T-cell (primary cell): ENCODE measurements around the gene SMIM35. TPM values are rescaled to one million over a fixed set of nuclear protein-coding genes. Genes with fewer than 3 reads are reported as not detected.

Source experiments
- ATAC-seq, 4 experiments: fragments of 200-7000 bp in 3 of 4; fragments of 150-1000 bp in 1 of 4; cut with Tn5 transposase; replicated peaks in 1 of 4; 1 replicate in 3 of 4; 2 replicates in 1 of 4; pipeline ENCODE4 v1.10.0; 2021; ENCODE audit warnings: moderate library complexity in 3 of 4, mild to moderate bottlenecking in 2 of 4, moderate number of reproducible peaks in 1 of 4
- CTCF ChIA-PET, 2 donors: fragments of 300-600 bp; sonication (Branson Sonifier 250); formaldehyde crosslinking; loops; one replicate each; lab custom pipeline; 2022; ENCODE audit warnings: antibody characterized with exemption in 2 of 2; lab: Charles Lee
- POLR2A ChIA-PET, 2 donors: fragments of 300-600 bp; sonication (Branson Sonifier 250); formaldehyde crosslinking; loops; one replicate each; lab custom pipeline; 2022; ENCODE audit warnings: antibody characterized with exemption in 2 of 2; lab: Charles Lee
- DNase-seq, 35 experiments: peaks; one replicate each; pipeline versions ENCODE4 v3.0.0 to v3.0.0-alpha.2; 2013 to 2023
- H3K27ac ChIP-seq: one replicate; pipeline ENCODE4 v1.5.1; 2013; ENCODE audit warnings: low read length
- H3K27me3 ChIP-seq, 2 experiments: replicated peaks in 1 of 2; 1 replicate in 1 of 2; 2 replicates in 1 of 2; pipeline versions ENCODE4 v1.6.1 to v1.7.0; 2013; ENCODE audit warnings: low read length in 1 of 2, mixed read lengths in 1 of 2; ENCODE audit not compliant: control insufficient read depth in 2 of 2, insufficient read depth in 2 of 2; ENCODE audit errors: extremely low read depth in 1 of 2
- H3K36me3 ChIP-seq, 2 donors: 1 replicate in 1 of 2; 2 replicates in 1 of 2; pipeline versions ENCODE4 v1.6.1 to v1.7.0; 2013; ENCODE audit warnings: low read length in 1 of 2; ENCODE audit not compliant: control insufficient read depth in 2 of 2, insufficient read depth in 1 of 2; ENCODE audit errors: extremely low read depth in 1 of 2
- H3K4me1 ChIP-seq, 2 experiments: 1 replicate in 1 of 2; 2 replicates in 1 of 2; pipeline versions ENCODE4 v1.6.1 to v1.7.0; 2013; ENCODE audit warnings: low read length in 2 of 2, mixed read lengths in 1 of 2; ENCODE audit not compliant: insufficient read depth in 2 of 2, control insufficient read depth in 1 of 2; ENCODE audit errors: extremely low read depth in 1 of 2
- H3K4me3 ChIP-seq, 2 donors: 1 replicate in 1 of 2; 2 replicates in 1 of 2; pipeline versions ENCODE4 v1.5.1 to v1.7.0; 2013; ENCODE audit warnings: mild to moderate bottlenecking in 2 of 2, low read length in 1 of 2, moderate library complexity in 1 of 2; ENCODE audit not compliant: control insufficient read depth in 1 of 2; ENCODE audit errors: extremely low read depth in 1 of 2
- H3K9me3 ChIP-seq: 2 replicates; pipeline ENCODE4 v1.7.0; 2013
- H3K27ac Mint-ChIP-seq, 2 donors: one replicate each; pipeline ENCODE4 v1.8.0; 2020 to 2021; ENCODE audit warnings: mild to moderate bottlenecking in 2 of 2, mixed read lengths in 2 of 2
- H3K27me3 Mint-ChIP-seq, 2 donors: one replicate each; pipeline ENCODE4 v1.8.0; 2021 to 2022; ENCODE audit warnings: mixed read lengths in 2 of 2
- H3K36me3 Mint-ChIP-seq: one replicate; pipeline ENCODE4 v1.8.0; 2021; ENCODE audit warnings: mixed read lengths
- H3K4me1 Mint-ChIP-seq, 3 donors: one replicate each; pipeline ENCODE4 v1.8.0; 2020 to 2022; ENCODE audit warnings: mixed read lengths in 3 of 3, mild to moderate bottlenecking in 1 of 3
- H3K4me3 Mint-ChIP-seq, 3 donors: one replicate each; pipeline ENCODE4 v1.8.0; 2020 to 2022; ENCODE audit warnings: mild to moderate bottlenecking in 3 of 3, mixed read lengths in 3 of 3, moderate library complexity in 3 of 3
- H3K9me3 Mint-ChIP-seq, 3 donors: one replicate each; pipeline ENCODE4 v1.8.0; 2020 to 2022; ENCODE audit warnings: mixed read lengths in 3 of 3
- WGBS: methylation state at CpG from one replicate; pipeline ENCODE4 v1.1.5; 2013; ENCODE audit warnings: missing lambda C conversion rate; ENCODE audit not compliant: insufficient coverage; 5-methylcytosine and 5-hydroxymethylcytosine counted together
- total RNA-seq, 35 experiments: library from RNA in 6 of 35; stranded (reverse) in 6 of 35; fragments of 120-200 nt in 1 of 35; gene quantifications; one replicate each; pipeline versions ENCODE4 v1.2.1 to v1.2.4 and lab custom pipeline; 2013 to 2026

The SMIM35 gene
- total RNA-seq, 5 donors from 2014 or later (not counting 1 experiment from before 2014, with no cell fraction given), result 0.28 to 1.0 (median 0.36) TPM

DNA sequence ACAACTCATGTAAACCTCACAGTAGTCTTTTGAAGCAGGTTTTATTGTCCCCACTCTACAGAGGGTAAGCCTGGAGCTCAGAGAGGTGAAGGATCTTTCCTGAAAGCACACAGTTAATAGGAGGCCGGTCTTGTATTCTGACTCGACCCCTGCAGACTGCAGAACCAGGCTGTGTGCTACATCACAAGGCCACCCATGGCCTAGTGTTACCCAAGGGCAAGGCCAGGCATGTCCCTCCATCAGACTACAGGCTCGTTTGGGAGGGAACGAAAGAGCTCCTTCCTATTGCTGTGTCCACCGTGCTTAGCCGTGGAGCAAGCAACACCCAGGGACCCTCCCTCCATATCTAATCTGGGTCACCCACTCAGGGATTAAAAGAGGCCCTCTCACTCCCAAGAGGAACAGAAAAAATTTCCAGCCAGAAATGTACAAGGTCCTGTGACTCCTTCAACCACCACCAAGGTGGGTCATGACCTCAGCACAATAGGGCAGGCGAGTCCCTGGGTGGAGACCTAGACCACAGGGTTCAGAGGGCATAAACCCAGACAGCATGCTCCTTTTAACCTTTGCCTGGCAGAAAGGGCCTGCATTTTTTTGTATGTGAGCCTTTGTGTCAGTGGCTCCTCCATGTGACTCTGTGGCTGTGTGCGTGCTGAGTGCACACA, 6.3 kb upstream of the SMIM35 start:
- no peaks in the 10 kb centered on the region for H3K4me1 Mint-ChIP-seq
- peaks cover 0 to 13% (median 2%) of the 10 kb centered on the region in 3 donors for H3K9me3 Mint-ChIP-seq
- H3K27ac Mint-ChIP-seq, result no peak overlapping the region
- H3K9me3 ChIP-seq, result no peaks in the 10 kb centered on the region
- ChIA-PET POLR2A (no interaction called here), CTCF (no interaction called here)
- H3K27me3 ChIP-seq, result peaks cover 0 to 21% of the 10 kb centered on the region in 2 experiments
- no peaks in the 10 kb centered on the region for H3K36me3 ChIP-seq
- H3K4me3 Mint-ChIP-seq, result no peak overlapping the region
- H3K27me3 Mint-ChIP-seq, result peaks cover 0 to 16% of the 10 kb centered on the region in 2 donors
- DNase-seq (no peak), ATAC-seq (no peak)
- no peak overlapping the region for H3K27ac ChIP-seq
- no peaks in the 10 kb centered on the region for H3K4me1 ChIP-seq
- H3K36me3 Mint-ChIP-seq, result peaks cover 5% of the 10 kb centered on the region
- 47% methylated on average over 4 of the region's 8 CpGs for WGBS
- no peak overlapping the region for H3K4me3 ChIP-seq

DNA sequence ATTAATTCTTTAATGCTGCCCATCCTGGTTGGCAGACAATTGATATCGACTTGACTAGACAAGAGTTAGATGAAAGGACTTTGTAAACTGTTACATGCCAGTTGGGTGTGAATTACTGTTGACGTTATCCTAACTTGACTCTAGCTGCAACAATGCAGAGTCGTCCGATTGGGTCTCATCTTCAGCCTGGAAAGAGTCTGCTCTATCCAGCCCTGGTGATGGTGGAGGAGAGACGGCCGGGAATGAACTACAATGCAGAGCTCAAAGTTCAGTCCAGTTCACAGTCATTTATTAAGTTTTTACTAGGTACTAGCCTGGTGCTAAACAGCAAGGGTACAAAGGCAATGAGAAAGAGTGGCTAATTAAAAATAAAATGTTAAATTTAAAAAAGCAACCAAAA, 4.9 kb upstream of the SMIM35 start:
- Mint-ChIP-seq H3K4me1 (no peaks in the 10 kb centered on the region), H3K9me3 (peaks cover 6 to 25% (median 7%) of the 10 kb centered on the region in 3 donors), H3K27ac (no peak overlapping the region), H3K4me3 (no peak overlapping the region), H3K36me3 (peaks cover 18% of the 10 kb centered on the region), H3K27me3 (peaks cover 0 to 10% of the 10 kb centered on the region in 2 donors)
- Histone ChIP-seq H3K27me3 (peaks cover 0 to 29% of the 10 kb centered on the region in 2 experiments), H3K9me3 (no peaks in the 10 kb centered on the region), H3K27ac (no peak overlapping the region), H3K4me3 (no peak overlapping the region), H3K36me3 (no peaks in the 10 kb centered on the region), H3K4me1 (no peaks in the 10 kb centered on the region)
- POLR2A ChIA-PET, result no interaction called here
- DNase-seq, result no peak
- no peak for ATAC-seq
- CTCF ChIA-PET, result no interaction called here
- 86% methylated on average over 6 of the region's 6 CpGs for WGBS

DNA sequence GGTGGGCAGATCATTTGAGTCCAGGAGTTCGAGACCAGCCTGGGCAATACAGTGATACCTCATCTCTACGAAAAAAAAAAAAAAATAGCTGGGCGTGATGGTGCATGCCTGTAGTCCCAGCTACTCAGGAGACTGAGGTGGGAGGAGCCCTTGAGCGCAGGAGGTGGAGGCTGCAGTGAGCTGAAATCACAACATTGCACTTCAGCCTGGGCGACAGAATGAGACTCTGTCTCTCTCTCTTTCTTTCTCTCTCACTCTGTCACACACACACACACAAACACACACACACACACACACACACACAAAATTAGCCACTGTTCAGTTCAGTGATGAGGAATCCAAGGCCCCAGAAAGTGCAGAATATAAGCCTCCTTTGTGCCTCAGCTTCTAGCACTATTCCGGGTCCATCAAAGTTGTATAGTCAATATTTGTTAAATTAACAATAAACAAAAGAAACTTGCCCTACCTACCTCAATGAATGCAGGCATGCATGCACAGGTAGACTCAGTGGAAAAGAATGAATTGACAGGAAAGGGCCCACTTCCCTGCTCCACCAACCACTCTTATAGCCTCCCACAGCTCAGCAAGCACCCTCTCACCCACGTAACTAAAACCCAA, 3.9 kb upstream of the SMIM35 start:
- no peak overlapping the region for H3K27ac ChIP-seq
- POLR2A ChIA-PET, result no interaction called here
- H3K27me3 Mint-ChIP-seq, result peaks cover 0 to 10% of the 10 kb centered on the region in 2 donors
- no peaks in the 10 kb centered on the region for H3K4me1 Mint-ChIP-seq
- H3K9me3 Mint-ChIP-seq, result peaks cover 6 to 25% (median 10%) of the 10 kb centered on the region in 3 donors
- peaks cover 0 to 30% of the 10 kb centered on the region in 2 experiments for H3K27me3 ChIP-seq
- H3K36me3 ChIP-seq, result no peaks in the 10 kb centered on the region
- CTCF ChIA-PET, result interaction anchor here in 1 of 2 donors (0.5 kb wide), 1 partner anchor 1323 kb away, joined by 5 read pairs; no protein-coding TSS in a partner anchor
- no peak overlapping the region for H3K4me3 ChIP-seq
- H3K27ac Mint-ChIP-seq, result no peak overlapping the region
- peaks cover 18% of the 10 kb centered on the region for H3K36me3 Mint-ChIP-seq
- 92% methylated on average over 6 of the region's 7 CpGs for WGBS
- H3K4me3 Mint-ChIP-seq, result no peak overlapping the region
- ATAC-seq (no peak), DNase-seq (no peak)
- no peaks in the 10 kb centered on the region for H3K9me3 ChIP-seq
- no peaks in the 10 kb centered on the region for H3K4me1 ChIP-seq

DNA sequence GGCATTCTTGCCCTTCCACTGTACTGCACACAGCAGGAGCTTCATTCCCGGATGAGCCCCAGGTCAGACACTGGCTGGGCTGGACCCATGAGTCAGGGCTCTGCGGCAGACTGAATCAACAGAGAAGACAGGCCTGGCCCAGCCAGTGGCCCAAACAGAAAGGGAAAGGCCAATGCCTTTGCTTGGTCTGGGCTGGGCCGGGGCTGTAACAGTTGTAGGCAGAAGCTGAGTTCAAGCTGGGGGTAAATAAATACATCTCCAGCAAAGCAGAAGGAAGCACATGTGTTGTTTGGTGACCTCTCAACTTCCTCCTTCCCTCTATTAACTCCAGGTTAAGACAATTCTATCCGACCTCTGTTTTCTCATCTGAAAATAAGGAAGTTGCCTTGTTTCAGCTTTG, 1.8 kb upstream of the SMIM35 start:
- Mint-ChIP-seq H3K27ac (no peak overlapping the region), H3K9me3 (peaks cover 6 to 25% (median 10%) of the 10 kb centered on the region in 3 donors), H3K27me3 (peaks cover 0 to 10% of the 10 kb centered on the region in 2 donors), H3K36me3 (peaks cover 18% of the 10 kb centered on the region), H3K4me3 (no peak overlapping the region), H3K4me1 (peaks cover 0 to 3% (median 0%) of the 10 kb centered on the region in 3 donors)
- ChIA-PET POLR2A (no interaction called here), CTCF (no interaction called here)
- ATAC-seq (no peak), DNase-seq (peak in 1 of 35 experiments; percentile 31)
- peaks cover 0 to 31% of the 10 kb centered on the region in 2 experiments for H3K27me3 ChIP-seq
- no peaks in the 10 kb centered on the region for H3K4me1 ChIP-seq
- H3K36me3 ChIP-seq, result no peaks in the 10 kb centered on the region
- WGBS, result 72% methylated on average over 2 of the region's 4 CpGs
- no peak overlapping the region for H3K27ac ChIP-seq
- no peaks in the 10 kb centered on the region for H3K9me3 ChIP-seq
- no peak overlapping the region for H3K4me3 ChIP-seq

DNA sequence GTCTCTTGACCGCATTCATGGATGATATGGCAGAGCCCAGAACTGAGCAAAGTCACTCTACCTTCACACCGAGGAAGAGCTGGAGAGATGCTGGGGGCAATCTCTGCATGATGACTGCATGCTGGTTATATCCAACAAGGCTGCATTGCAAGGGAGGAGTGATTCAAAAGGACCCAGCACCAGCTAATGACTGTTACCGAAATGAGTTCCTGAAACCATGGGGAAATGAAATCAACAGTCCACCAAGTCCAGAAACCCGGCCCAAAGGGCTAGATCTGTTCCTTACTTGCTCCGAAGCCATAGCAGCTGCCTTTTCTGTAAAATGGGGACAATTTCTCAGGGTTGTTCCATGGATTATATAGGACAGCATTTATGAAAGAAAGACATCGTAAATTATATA, 1.2 kb upstream of the SMIM35 start:
- WGBS, result 90% methylated on average over 3 of the region's 6 CpGs
- DNase-seq (no peak), ATAC-seq (no peak)
- peaks cover 0 to 10% of the 10 kb centered on the region in 2 donors for H3K27me3 Mint-ChIP-seq
- peaks cover 18% of the 10 kb centered on the region for H3K36me3 Mint-ChIP-seq
- no peak overlapping the region for H3K27ac Mint-ChIP-seq
- peaks cover 0 to 29% of the 10 kb centered on the region in 2 experiments for H3K27me3 ChIP-seq
- no peaks in the 10 kb centered on the region for H3K4me1 ChIP-seq
- H3K36me3 ChIP-seq, result no peaks in the 10 kb centered on the region
- POLR2A ChIA-PET, result no interaction called here
- peaks cover 6 to 25% (median 10%) of the 10 kb centered on the region in 3 donors for H3K9me3 Mint-ChIP-seq
- CTCF ChIA-PET, result no interaction called here
- H3K4me1 Mint-ChIP-seq, result peaks cover 0 to 3% (median 0%) of the 10 kb centered on the region in 3 donors
- H3K4me3 ChIP-seq, result peak overlapping the region in 1 of 2 donors; percentile 7
- H3K27ac ChIP-seq, result no peak overlapping the region
- H3K4me3 Mint-ChIP-seq, result no peak overlapping the region
- no peaks in the 10 kb centered on the region for H3K9me3 ChIP-seq

- peaks cover 0 to 3% (median 0%) of the 10 kb centered on the region in 3 donors for H3K4me1 Mint-ChIP-seq
- ATAC-seq, result no peak
- Histone ChIP-seq H3K36me3 (no peaks in the 10 kb centered on the region), H3K27me3 (peaks cover 0 to 37% of the 10 kb centered on the region in 2 experiments), H3K27ac (no peak overlapping the region), H3K4me1 (peaks cover 0 to 2% of the 10 kb centered on the region in 2 experiments), H3K4me3 (no peak overlapping the region), H3K9me3 (no peaks in the 10 kb centered on the region)
- H3K36me3 Mint-ChIP-seq, result peaks cover 18% of the 10 kb centered on the region
- DNase-seq, result no peak
- ChIA-PET POLR2A (no interaction called here), CTCF (no interaction called here)
- peaks cover 0 to 7% of the 10 kb centered on the region in 2 donors for H3K27me3 Mint-ChIP-seq
- peaks cover 6 to 25% (median 10%) of the 10 kb centered on the region in 3 donors for H3K9me3 Mint-ChIP-seq
- H3K27ac Mint-ChIP-seq, result no peak overlapping the region
- no peak overlapping the region for H3K4me3 Mint-ChIP-seq
These were observed 2.1 kb downstream of the SMIM35 start for GRCh38 chr11:118084656-118085055.
